WI38 (cell line): ENCODE measurements around the gene CDK19.
"Not testable (repeated sequence)": the region's sequence is repeated elsewhere in the genome, so short reads cannot be mapped to it uniquely, and the experiment has no call there.

Source experiments
- H3K4me3 ChIP-seq: 2 replicates; pipeline ENCODE4 v1.5.1; 2011; ENCODE audit warnings: low read depth, mild to moderate bottlenecking, control low read depth, low read length
- TF ChIP-seq, protein P1 (sequence below): IDR thresholded peaks from 2 replicates; pipeline ENCODE4 v1.5.1; 2012; ENCODE audit warnings: low read depth, mild to moderate bottlenecking, control low read depth, low read length

The CDK19 gene

DNA sequence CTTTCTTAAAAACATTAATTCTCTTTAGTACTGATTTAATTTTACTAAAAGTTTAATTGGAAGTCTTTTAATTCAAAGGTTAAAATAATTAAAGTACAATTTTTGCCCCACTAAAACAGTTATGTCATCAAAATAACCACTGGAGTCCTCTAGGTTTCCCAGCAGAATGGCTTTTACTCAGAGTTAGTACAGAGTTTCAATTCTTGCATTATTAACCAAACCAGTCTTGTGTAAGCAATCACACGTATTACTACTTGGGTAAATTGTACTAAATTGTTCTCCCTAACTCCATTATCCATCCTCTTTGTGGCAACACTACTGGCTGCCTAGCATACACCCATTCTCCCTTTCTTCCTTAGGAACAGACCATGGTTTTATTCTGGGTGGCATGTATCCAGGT is 36.9 kb downstream of the CDK19 start:
- TF ChIP-seq, protein P1, sequence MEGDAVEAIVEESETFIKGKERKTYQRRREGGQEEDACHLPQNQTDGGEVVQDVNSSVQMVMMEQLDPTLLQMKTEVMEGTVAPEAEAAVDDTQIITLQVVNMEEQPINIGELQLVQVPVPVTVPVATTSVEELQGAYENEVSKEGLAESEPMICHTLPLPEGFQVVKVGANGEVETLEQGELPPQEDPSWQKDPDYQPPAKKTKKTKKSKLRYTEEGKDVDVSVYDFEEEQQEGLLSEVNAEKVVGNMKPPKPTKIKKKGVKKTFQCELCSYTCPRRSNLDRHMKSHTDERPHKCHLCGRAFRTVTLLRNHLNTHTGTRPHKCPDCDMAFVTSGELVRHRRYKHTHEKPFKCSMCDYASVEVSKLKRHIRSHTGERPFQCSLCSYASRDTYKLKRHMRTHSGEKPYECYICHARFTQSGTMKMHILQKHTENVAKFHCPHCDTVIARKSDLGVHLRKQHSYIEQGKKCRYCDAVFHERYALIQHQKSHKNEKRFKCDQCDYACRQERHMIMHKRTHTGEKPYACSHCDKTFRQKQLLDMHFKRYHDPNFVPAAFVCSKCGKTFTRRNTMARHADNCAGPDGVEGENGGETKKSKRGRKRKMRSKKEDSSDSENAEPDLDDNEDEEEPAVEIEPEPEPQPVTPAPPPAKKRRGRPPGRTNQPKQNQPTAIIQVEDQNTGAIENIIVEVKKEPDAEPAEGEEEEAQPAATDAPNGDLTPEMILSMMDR, result no peak
- H3K4me3 ChIP-seq, result no peak overlapping the region

DNA sequence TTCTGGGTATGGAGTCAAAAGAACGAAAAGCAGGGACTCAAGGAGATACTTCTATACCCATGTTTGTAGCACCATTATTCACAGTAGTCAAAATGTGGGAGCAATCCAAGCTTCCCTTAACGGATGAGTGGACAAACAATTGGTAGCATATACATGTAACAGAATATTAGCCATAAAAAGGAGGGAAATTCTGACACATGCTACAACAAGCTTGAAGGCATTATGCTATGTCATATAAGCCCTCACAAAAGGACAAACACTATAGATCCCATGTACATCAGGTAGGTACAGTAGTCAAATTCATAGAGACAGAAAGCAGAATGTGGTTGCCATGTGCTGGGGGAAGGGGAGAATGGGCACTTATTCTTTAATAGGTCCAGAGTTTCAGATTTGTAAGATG is 37.6 kb downstream of the CDK19 start:
- no peak overlapping the region for H3K4me3 ChIP-seq
- TF ChIP-seq, protein P1, result no peak

DNA sequence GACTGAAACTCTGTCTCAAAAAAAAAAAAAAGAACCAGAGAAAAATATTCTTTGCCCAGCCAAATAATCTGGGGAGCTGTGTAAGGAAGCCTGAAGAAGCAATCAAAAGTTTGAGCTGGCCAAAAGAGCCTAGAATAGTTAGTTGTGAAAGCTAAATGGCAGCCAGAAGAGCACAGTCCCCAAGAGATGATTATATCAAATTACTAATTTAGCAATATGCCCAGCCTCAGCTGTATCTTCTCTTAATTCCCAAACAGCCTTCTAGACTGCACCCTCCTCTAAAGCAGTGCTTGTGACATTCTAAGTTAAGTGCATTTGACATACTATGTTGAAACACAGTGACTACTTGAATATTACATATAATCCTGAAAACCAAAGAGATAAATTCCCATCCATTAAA is 38.9 kb downstream of the CDK19 start:
- no peak overlapping the region for H3K4me3 ChIP-seq
- TF ChIP-seq, protein P1, result no peak

DNA sequence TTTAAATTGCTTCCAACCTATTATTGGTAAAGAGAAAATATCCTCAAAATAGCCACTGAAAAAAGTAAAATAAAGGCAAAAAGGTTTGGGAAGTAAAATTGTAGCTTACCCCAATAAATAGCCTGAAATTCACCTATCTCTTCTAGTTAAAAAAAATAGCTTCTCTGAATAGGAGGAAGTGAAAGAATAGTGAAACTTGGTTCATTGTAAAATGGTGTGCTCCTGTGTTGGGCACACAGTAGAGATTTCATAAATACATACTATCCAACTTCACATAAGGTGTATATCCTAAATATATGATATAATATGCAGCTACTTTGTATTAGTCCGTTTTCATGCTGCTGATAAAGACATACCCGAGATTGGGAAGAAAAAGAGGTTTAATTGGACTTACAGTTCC is 45.3 kb downstream of the CDK19 start:
- H3K4me3 ChIP-seq, result no peak overlapping the region
- TF ChIP-seq, protein P1, result no peak

DNA sequence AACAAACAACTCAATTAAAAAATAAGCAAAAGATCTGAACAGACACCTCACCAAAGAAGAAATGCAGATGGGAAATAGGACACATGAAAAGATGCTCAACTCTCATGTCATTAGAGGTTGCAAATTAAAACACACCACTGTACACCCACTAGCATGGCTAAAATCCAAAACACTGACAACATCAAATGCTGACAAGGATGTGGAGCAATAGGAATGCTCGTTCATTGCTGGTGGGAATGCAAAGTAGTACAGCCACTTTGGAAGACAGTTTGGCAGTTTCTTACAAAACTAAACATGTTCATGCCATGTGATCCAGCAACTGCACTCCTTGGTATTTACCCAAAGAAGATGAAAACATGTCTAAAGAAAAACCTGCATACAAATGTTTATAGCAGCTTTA is 47.2 kb downstream of the CDK19 start:
- no peak overlapping the region for H3K4me3 ChIP-seq
- TF ChIP-seq, protein P1, result no peak

DNA sequence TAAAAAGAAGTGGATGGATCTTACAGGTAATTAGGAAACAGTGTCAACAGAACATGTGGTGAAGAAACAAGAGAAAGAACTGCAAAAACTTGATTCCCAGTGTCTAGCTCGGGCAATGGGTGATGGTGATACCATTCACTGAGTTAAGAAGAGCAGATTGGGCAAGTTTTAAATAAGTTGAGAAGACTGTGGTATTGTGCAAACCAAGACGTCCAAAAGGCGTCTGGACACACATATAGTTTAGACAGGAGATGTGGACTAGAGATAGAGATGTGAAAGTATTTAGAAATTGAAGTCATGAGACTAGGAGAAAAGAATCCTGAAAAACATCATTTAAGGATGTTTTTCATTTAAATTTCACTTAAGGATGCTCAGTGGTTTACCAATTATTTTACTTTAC is 53.9 kb downstream of the CDK19 start:
- H3K4me3 ChIP-seq, result no peak overlapping the region
- TF ChIP-seq, protein P1, result no peak

DNA sequence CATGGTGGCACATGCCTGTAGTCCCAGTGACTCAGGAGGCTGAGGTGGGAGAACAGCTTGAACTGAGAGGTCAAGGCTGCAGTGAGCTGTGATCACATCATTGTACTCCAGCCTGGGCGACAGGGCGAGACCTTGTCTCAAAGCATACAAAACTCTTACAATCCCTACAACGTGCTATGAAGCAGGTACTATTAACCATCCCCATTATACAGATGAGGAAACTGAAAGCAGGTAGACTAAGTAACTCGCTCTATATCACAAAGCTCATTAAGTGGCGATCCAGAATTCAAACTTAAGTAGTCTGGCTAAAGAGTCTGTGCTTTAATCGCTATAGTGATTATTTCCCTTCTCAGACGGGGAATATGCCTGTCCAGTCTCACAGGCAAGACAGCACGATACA is 54.7 kb downstream of the CDK19 start:
- no peak overlapping the region for H3K4me3 ChIP-seq
- TF ChIP-seq, protein P1, result no peak

DNA sequence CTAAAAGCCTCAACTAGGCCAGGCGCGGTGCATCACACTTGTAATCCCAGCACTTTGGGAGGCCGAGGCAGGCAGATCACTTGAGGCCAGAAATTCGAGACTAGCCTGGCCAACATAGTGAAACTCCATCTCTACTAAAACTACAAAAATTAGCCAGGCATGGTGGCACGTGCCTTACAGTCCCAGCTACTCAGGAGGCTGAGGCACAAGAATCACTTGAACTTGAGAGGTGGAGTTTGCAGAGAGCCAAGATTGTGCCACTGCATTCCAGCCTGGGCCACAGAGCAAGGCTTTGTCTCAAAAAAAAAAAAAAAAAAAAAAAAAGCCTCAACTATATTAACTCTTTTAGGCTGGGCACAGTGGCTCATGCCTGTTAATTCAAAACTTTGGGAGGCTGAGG is 55.2 kb downstream of the CDK19 start:
- not testable (repeated sequence) for H3K4me3 ChIP-seq
